GM12865 (cell line): ENCODE measurements around the gene FBXO15.

Source experiments
- DNase-seq: peaks from one replicate; pipeline ENCODE4 v3.0.0; 2010; ENCODE audit warnings: low read depth
- H3K4me3 ChIP-seq: 2 replicates; pipeline ENCODE4 v1.5.1; 2011; ENCODE audit warnings: mild to moderate bottlenecking, low read depth, low read length, control low read depth
- TF ChIP-seq, protein P1 (sequence below): IDR thresholded peaks from 2 replicates; pipeline ENCODE4 v1.5.1; 2011; ENCODE audit warnings: low read length, control low read depth, low read depth, inconsistent platforms; ENCODE audit not compliant: insufficient read depth; ENCODE audit errors: missing control alignments

FBXO15 gene

GRCh38 chr18:74050807-74051206, 96.8 kb downstream of the FBXO15 start:
- no peak overlapping the region for H3K4me3 ChIP-seq
- TF ChIP-seq, protein P1, sequence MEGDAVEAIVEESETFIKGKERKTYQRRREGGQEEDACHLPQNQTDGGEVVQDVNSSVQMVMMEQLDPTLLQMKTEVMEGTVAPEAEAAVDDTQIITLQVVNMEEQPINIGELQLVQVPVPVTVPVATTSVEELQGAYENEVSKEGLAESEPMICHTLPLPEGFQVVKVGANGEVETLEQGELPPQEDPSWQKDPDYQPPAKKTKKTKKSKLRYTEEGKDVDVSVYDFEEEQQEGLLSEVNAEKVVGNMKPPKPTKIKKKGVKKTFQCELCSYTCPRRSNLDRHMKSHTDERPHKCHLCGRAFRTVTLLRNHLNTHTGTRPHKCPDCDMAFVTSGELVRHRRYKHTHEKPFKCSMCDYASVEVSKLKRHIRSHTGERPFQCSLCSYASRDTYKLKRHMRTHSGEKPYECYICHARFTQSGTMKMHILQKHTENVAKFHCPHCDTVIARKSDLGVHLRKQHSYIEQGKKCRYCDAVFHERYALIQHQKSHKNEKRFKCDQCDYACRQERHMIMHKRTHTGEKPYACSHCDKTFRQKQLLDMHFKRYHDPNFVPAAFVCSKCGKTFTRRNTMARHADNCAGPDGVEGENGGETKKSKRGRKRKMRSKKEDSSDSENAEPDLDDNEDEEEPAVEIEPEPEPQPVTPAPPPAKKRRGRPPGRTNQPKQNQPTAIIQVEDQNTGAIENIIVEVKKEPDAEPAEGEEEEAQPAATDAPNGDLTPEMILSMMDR = no peak
- no peak for DNase-seq

GRCh38 chr18:74040459-74041332, 106.9 kb downstream of the FBXO15 start:
- no peak overlapping the region for H3K4me3 ChIP-seq
- TF ChIP-seq, protein P1 = peak; percentile 64
- peak; percentile 49 for DNase-seq

- no peak overlapping the region for H3K4me3 ChIP-seq
- TF ChIP-seq, protein P1 = no peak
- DNase-seq = no peak
Measured at GRCh38 chr18:74040008-74040407, 107.6 kb downstream of the FBXO15 start.

- TF ChIP-seq, protein P1 = no peak
- no peak for DNase-seq
- H3K4me3 ChIP-seq = no peak overlapping the region
Measured at GRCh38 chr18:74029161-74029560, 118.5 kb downstream of the FBXO15 start.
